Mucosa of descending colon (tissue), 3 donors: ENCODE measurements around the gene TMEM135. TPM values are rescaled to one million over a fixed set of nuclear protein-coding genes. Genes with fewer than 3 reads are reported as not detected.

Experiments
- ATAC-seq: fragments of 200-7000 bp; cut with Tn5 transposase; one replicate; pipeline ENCODE4 v1.9.1; 2020; ENCODE audit warnings: mild to moderate bottlenecking, moderate library complexity
- DNase-seq, 3 donors: peaks; one replicate each; pipeline ENCODE4 v3.0.0-alpha.2; 2020
- H3K36me3 ChIP-seq: fragments of 200-600 bp; one replicate; pipeline ENCODE4 v1.8.0; 2021; ENCODE audit warnings: low read depth, mild to moderate bottlenecking
- H3K4me1 ChIP-seq: fragments of 200-600 bp; one replicate; pipeline ENCODE4 v1.8.0; 2021; ENCODE audit warnings: low read depth, mild to moderate bottlenecking
- H3K4me3 ChIP-seq: fragments of 200-600 bp; one replicate; pipeline ENCODE4 v1.8.0; 2021; ENCODE audit warnings: mild to moderate bottlenecking
- H3K9me3 ChIP-seq: fragments of 200-600 bp; one replicate; pipeline ENCODE4 v1.8.0; 2021; ENCODE audit warnings: mild to moderate bottlenecking
- intact Hi-C, 2 donors: fragments of 100-400 bp; cut with DNase I in 1 of 2; cut with micrococcal nuclease in 1 of 2; formaldehyde crosslinking; loops; one replicate each; pipeline versions ENCODE4 v1.11.0 to v1.11.1; 2022; cut with DNase I, micrococcal nuclease
- total RNA-seq, 3 donors: library from RNA; stranded (reverse); fragmentation: NEBNext Ultra II Directional in 2 of 3; extraction: Animal tissue kit (Norgen Biotek cat#: 25700) in 2 of 3; gene quantifications; one replicate each; pipeline versions ENCODE4 v1.2.1 to v1.2.4, GENCODE V29; 2021 to 2023
- TF ChIP-seq, protein P1 (sequence below): fragments of 200-600 bp; IDR thresholded peaks from one replicate; pipeline ENCODE4 v1.8.0; 2022; ENCODE audit warnings: antibody characterized with exemption, mild to moderate bottlenecking
- donor health status: DM: no; HTN: no; CAD: no; lungs with moderate emphysema.
- donor health status: DM: no; HTN: no; CAD: no.
- donor health status: DM: no; HTN: yes; CAD: no.

Gene TMEM135
- total RNA-seq, 3 donors from 2014 or later: 32.8 to 37.6 (median 37.0) TPM

GRCh38 chr11:87127101-87127500 is 89.4 kb downstream of the TMEM135 start:
- intact Hi-C loops: no loop called here
- H3K4me1 ChIP-seq: no peaks in the 10 kb centered on the region

DNA sequence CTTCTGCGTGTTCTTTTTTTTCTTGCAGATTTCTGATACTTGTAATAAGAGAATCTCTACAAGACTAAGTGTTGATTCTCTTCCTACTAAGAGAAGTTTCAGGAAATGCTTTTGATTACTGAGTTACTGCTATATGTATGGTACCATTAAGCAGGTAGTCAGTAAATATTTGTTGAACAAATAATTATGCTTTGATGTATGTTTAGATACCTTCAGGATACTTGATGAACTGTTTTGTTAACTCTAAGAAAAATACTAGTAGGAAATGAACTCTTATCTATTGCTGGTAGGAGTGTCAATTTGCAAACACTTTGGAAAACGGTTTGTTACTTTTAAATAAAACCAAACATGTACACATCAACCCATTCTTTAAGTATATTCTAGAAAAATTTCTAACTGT is 90.6 kb downstream of the TMEM135 start:
- Histone ChIP-seq H3K4me1 (no peaks in the 10 kb centered on the region), H3K4me3 (no peak overlapping the region), H3K9me3 (no peaks in the 10 kb centered on the region), H3K36me3 (no peaks in the 10 kb centered on the region)
- TF ChIP-seq, protein P1, sequence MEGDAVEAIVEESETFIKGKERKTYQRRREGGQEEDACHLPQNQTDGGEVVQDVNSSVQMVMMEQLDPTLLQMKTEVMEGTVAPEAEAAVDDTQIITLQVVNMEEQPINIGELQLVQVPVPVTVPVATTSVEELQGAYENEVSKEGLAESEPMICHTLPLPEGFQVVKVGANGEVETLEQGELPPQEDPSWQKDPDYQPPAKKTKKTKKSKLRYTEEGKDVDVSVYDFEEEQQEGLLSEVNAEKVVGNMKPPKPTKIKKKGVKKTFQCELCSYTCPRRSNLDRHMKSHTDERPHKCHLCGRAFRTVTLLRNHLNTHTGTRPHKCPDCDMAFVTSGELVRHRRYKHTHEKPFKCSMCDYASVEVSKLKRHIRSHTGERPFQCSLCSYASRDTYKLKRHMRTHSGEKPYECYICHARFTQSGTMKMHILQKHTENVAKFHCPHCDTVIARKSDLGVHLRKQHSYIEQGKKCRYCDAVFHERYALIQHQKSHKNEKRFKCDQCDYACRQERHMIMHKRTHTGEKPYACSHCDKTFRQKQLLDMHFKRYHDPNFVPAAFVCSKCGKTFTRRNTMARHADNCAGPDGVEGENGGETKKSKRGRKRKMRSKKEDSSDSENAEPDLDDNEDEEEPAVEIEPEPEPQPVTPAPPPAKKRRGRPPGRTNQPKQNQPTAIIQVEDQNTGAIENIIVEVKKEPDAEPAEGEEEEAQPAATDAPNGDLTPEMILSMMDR: no peak
- intact Hi-C loops: no loop called here
- ATAC-seq (no peak), DNase-seq (no peak)

More at GRCh38 chr11:87127101-87127500, 89.4 kb downstream of the TMEM135 start:
- ATAC-seq (no peak), DNase-seq (no peak)
- TF ChIP-seq, protein P1: no peak
- no peaks in the 10 kb centered on the region for H3K36me3 ChIP-seq
- no peaks in the 10 kb centered on the region for H3K9me3 ChIP-seq
- H3K4me3 ChIP-seq: no peak overlapping the region

DNA sequence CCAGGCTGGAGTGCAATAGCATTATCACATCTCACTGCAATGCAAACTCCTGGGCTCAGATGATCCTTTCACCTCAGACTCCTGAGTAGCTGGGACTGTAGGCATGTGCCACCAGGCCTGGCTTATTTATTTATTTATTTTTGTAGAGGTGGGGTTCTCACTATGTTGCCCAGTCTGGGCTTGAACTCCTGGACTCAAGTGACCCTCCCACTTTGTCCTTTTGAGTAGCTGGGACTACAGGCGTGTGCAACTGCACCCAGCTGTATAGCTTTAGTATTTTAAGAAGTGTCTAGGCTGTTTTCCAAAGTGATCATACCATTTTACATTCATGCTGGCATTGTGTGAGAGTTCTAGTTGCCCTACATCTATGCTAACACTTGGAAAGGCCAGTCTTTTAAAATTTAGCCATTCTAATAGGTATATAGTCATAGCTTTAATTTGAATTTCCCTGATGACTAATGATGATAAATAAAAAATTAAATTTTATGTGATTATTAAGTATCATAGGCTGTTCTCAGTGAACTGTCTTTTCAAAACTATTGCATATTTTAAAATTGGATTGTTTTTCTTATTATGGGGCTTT is 96.9 kb downstream of the TMEM135 start:
- ATAC-seq: no peak
- no peaks in the 10 kb centered on the region for H3K36me3 ChIP-seq
- TF ChIP-seq, protein P1: no peak
- no peak for DNase-seq
- no peaks in the 10 kb centered on the region for H3K4me1 ChIP-seq
- intact Hi-C loops: no loop called here
- no peak overlapping the region for H3K4me3 ChIP-seq
- peaks cover 7% of the 10 kb centered on the region for H3K9me3 ChIP-seq

- H3K4me3 ChIP-seq: no peak overlapping the region
- intact Hi-C loops: no loop called here
These were observed 98.5 kb downstream of the TMEM135 start for GRCh38 chr11:87136236-87136635.

GRCh38 chr11:87137711-87138110 is 100.0 kb downstream of the TMEM135 start:
- intact Hi-C loops: no loop called here
- Histone ChIP-seq H3K36me3 (no peaks in the 10 kb centered on the region), H3K9me3 (peaks cover 9% of the 10 kb centered on the region), H3K4me3 (no peak overlapping the region), H3K4me1 (no peaks in the 10 kb centered on the region)
- TF ChIP-seq, protein P1: no peak
- DNase-seq: no peak
- no peak for ATAC-seq

More at GRCh38 chr11:87136236-87136635, 98.5 kb downstream of the TMEM135 start:
- TF ChIP-seq, protein P1: no peak
- no peaks in the 10 kb centered on the region for H3K4me1 ChIP-seq
- no peaks in the 10 kb centered on the region for H3K36me3 ChIP-seq
- ATAC-seq: no peak
- peaks cover 9% of the 10 kb centered on the region for H3K9me3 ChIP-seq
- no peak for DNase-seq

GRCh38 chr11:87139475-87139874 is 101.7 kb downstream of the TMEM135 start:
- Histone ChIP-seq H3K36me3 (no peaks in the 10 kb centered on the region), H3K4me3 (no peak overlapping the region), H3K9me3 (peaks cover 9% of the 10 kb centered on the region), H3K4me1 (no peaks in the 10 kb centered on the region)
- TF ChIP-seq, protein P1: no peak
- DNase-seq: no peak
- intact Hi-C loops: no loop called here
- ATAC-seq: no peak
